H1 (cell line): ENCODE results near the gene GPR42. TPM values are rescaled to one million over a fixed set of nuclear protein-coding genes. Genes with fewer than 3 reads are reported as not detected.

Source experiments
- CTCF ChIA-PET: fragments of 300-600 bp; sonication (Branson Sonifier 250); formaldehyde crosslinking; loops from one replicate; lab custom pipeline; 2021; ENCODE audit not compliant: partially characterized antibody; lab: Charles Lee
- POLR2A ChIA-PET: fragments of 300-600 bp; sonication (Branson Sonifier 250); formaldehyde crosslinking; loops from one replicate; lab custom pipeline; 2021; ENCODE audit warnings: inconsistent platforms; ENCODE audit not compliant: partially characterized antibody; lab: Charles Lee
- DNase-seq, 2 experiments: peaks; one replicate each; pipeline versions ENCODE4 v3.0.0 to v3.0.0-alpha.2; 2010 to 2022; ENCODE audit warnings: low spot score in 2 of 2, low read depth in 1 of 2, mixed read lengths in 1 of 2
- FAIRE-seq: peaks from 2 replicates; lab custom pipeline; 2011; peaks lifted over from hg19 to GRCh38; lab: Jason Lieb, UNC
- H2AFZ ChIP-seq: 2 replicates; pipeline ENCODE4 v1.8.1; 2012; ENCODE audit warnings: low read length, inconsistent platforms
- H2AK5ac ChIP-seq: 2 replicates; pipeline ENCODE4 v1.6.1; 2013; ENCODE audit warnings: low read depth, low read length
- H2BK120ac ChIP-seq: replicated peaks from 2 replicates; pipeline ENCODE3; 2013; ENCODE audit warnings: low read depth, low read length, inconsistent platforms
- H2BK12ac ChIP-seq: 2 replicates; pipeline ENCODE4 v1.6.1; 2013; ENCODE audit warnings: low read depth, low read length
- H2BK15ac ChIP-seq: 2 replicates; pipeline ENCODE4 v1.6.1; 2013; ENCODE audit warnings: low read length
- H2BK20ac ChIP-seq: 2 replicates; pipeline ENCODE4 v1.6.1; 2013; ENCODE audit warnings: low read length
- H2BK5ac ChIP-seq: 2 replicates; pipeline ENCODE4 v1.6.1; 2013; ENCODE audit warnings: low read depth, low read length
- H3K14ac ChIP-seq: 2 replicates; pipeline ENCODE4 v1.6.1; 2013; ENCODE audit warnings: inconsistent platforms; ENCODE audit not compliant: insufficient read length
- H3K18ac ChIP-seq: 2 replicates; pipeline ENCODE4 v1.6.1; 2013; ENCODE audit warnings: low read length; ENCODE audit errors: extremely low read depth
- H3K23ac ChIP-seq: 2 replicates; pipeline ENCODE4 v1.6.1; 2013; ENCODE audit warnings: inconsistent platforms; ENCODE audit not compliant: insufficient read length
- H3K23me2 ChIP-seq: 2 replicates; pipeline ENCODE4 v1.6.1; 2013; ENCODE audit warnings: low read depth, low read length
- H3K27ac ChIP-seq: 2 replicates; pipeline ENCODE4 v1.6.1; 2011; ENCODE audit warnings: low read depth, low read length, inconsistent platforms
- H3K27me3 ChIP-seq, 4 experiments: replicated peaks in 1 of 4; 1 replicate in 1 of 4; 2 replicates in 3 of 4; pipeline versions ENCODE4 v1.6.1 to v1.8.1; 2011 to 2013; ENCODE audit warnings: low read length in 3 of 4, mild to moderate bottlenecking in 3 of 4, inconsistent platforms in 2 of 4, mixed read lengths in 2 of 4, moderate library complexity in 1 of 4; ENCODE audit not compliant: control insufficient read depth in 3 of 4, insufficient read depth in 3 of 4; ENCODE audit errors: extremely low read depth in 1 of 4
- H3K36me3 ChIP-seq, 4 experiments: 2 replicates each; pipeline versions ENCODE4 v1.6.1 to v1.8.1; 2011 to 2013; ENCODE audit warnings: mild to moderate bottlenecking in 4 of 4, low read length in 3 of 4, moderate library complexity in 2 of 4, control low read depth in 1 of 4, inconsistent platforms in 1 of 4; ENCODE audit not compliant: insufficient read depth in 4 of 4, control insufficient read depth in 2 of 4
- H3K4ac ChIP-seq: replicated peaks from 2 replicates; pipeline ENCODE3; 2013; ENCODE audit warnings: low read length, low read depth, mixed read lengths, inconsistent platforms; ENCODE audit not compliant: insufficient read length
- H3K4me1 ChIP-seq, 4 experiments: replicated peaks in 1 of 4; 1 replicate in 1 of 4; 2 replicates in 3 of 4; pipeline versions ENCODE4 v1.6.1 to v1.8.1; 2011 to 2013; ENCODE audit warnings: low read length in 3 of 4, inconsistent platforms in 2 of 4, mixed read lengths in 1 of 4; ENCODE audit not compliant: insufficient read depth in 4 of 4, control insufficient read depth in 3 of 4
- H3K4me2 ChIP-seq, 2 experiments: 2 replicates each; pipeline versions ENCODE4 v1.6.1 to v1.8.1; 2011 to 2013; ENCODE audit warnings: low read depth in 2 of 2, low read length in 2 of 2, control low read depth in 1 of 2, inconsistent platforms in 1 of 2, mild to moderate bottlenecking in 1 of 2; ENCODE audit not compliant: insufficient read depth in 1 of 2
- H3K4me3 ChIP-seq, 4 experiments: fragments of 200-600, 300-600 bp in 1 of 4; sonication (generic), shearing (Covaris generic), sonication (Bioruptor Twin) in 1 of 4; 2 replicates each; pipeline versions ENCODE4 v1.5.1 to v1.8.1; 2011 to 2016; ENCODE audit warnings: low read length in 4 of 4, low read depth in 3 of 4, control low read depth in 2 of 4, inconsistent platforms in 2 of 4, mild to moderate bottlenecking in 2 of 4, mixed read lengths in 1 of 4, moderate library complexity in 1 of 4; ENCODE audit not compliant: insufficient read depth in 2 of 4; ENCODE audit errors: extremely low read depth in 1 of 4
- H3K56ac ChIP-seq: replicated peaks from 2 replicates; pipeline ENCODE3; 2013; ENCODE audit warnings: low read depth, mild to moderate bottlenecking, mixed read lengths, low read length, inconsistent platforms; ENCODE audit not compliant: insufficient read length
- H3K79me1 ChIP-seq: 2 replicates; pipeline ENCODE4 v1.6.1; 2013; ENCODE audit warnings: low read depth, low read length, control low read depth
- H3K79me2 ChIP-seq, 2 experiments: 2 replicates each; pipeline versions ENCODE4 v1.6.1 to v1.8.1; 2012 to 2013; ENCODE audit warnings: low read length in 2 of 2, mild to moderate bottlenecking in 2 of 2, inconsistent platforms in 1 of 2; ENCODE audit not compliant: insufficient read depth in 2 of 2, control insufficient read depth in 1 of 2
- H3K9ac ChIP-seq, 4 experiments: replicated peaks in 1 of 4; 1 replicate in 1 of 4; 2 replicates in 3 of 4; pipeline versions ENCODE4 v1.6.1 to v1.8.1; 2011 to 2013; ENCODE audit warnings: low read depth in 3 of 4, low read length in 3 of 4, control low read depth in 2 of 4, mild to moderate bottlenecking in 2 of 4, moderate library complexity in 2 of 4, inconsistent platforms in 1 of 4; ENCODE audit errors: extremely low read depth in 1 of 4
- H3K9me3 ChIP-seq, 2 experiments: 2 replicates each; pipeline versions ENCODE4 v1.6.1 to v1.8.1; 2012 to 2013; ENCODE audit warnings: mild to moderate bottlenecking in 2 of 2, moderate library complexity in 2 of 2, control low read depth in 1 of 2, inconsistent platforms in 1 of 2, low read depth in 1 of 2, low read length in 1 of 2, mixed read lengths in 1 of 2; ENCODE audit not compliant: insufficient read depth in 2 of 2
- H4K20me1 ChIP-seq, 2 experiments: replicated peaks in 1 of 2; 2 replicates each; pipeline versions ENCODE3 to v1.8.1; 2011 to 2013; ENCODE audit warnings: inconsistent platforms in 2 of 2, low read length in 2 of 2, mild to moderate bottlenecking in 1 of 2; ENCODE audit not compliant: insufficient read depth in 2 of 2, control insufficient read depth in 1 of 2
- H4K5ac ChIP-seq: 2 replicates; pipeline ENCODE4 v1.6.1; 2013; ENCODE audit warnings: low read length, low read depth, mixed read lengths, inconsistent platforms; ENCODE audit not compliant: insufficient read length
- H4K8ac ChIP-seq: 2 replicates; pipeline ENCODE4 v1.8.0; 2013; ENCODE audit warnings: mild to moderate bottlenecking, moderate library complexity, low read length, inconsistent platforms; ENCODE audit not compliant: insufficient read depth; ENCODE audit errors: extremely low read depth
- H4K91ac ChIP-seq: replicated peaks from 2 replicates; pipeline ENCODE3; 2013; ENCODE audit warnings: low read length, mixed read lengths, inconsistent platforms; ENCODE audit not compliant: insufficient read length
- E2F6 ChIP-seq: IDR thresholded peaks from 2 replicates; pipeline ENCODE4 v1.6.1; 2012; ENCODE audit warnings: inconsistent platforms
- MAX ChIP-seq: IDR thresholded peaks from 2 replicates; pipeline ENCODE4 v1.6.1; 2012; ENCODE audit warnings: inconsistent platforms
- POLR2A ChIP-seq, 2 experiments: IDR thresholded peaks; 1 replicate in 1 of 2; 2 replicates in 1 of 2; pipeline ENCODE4 v1.6.1; 2011; ENCODE audit warnings: low read depth in 2 of 2, low read length in 2 of 2, mild to moderate bottlenecking in 2 of 2; ENCODE audit errors: control extremely low read depth in 1 of 2
- SRF ChIP-seq: IDR thresholded peaks from 2 replicates; pipeline ENCODE4 v1.6.1; 2011; ENCODE audit warnings: mild to moderate bottlenecking, low read depth, low read length, moderate library complexity
- SUZ12 ChIP-seq: fragments of 200-600 bp; sonication (generic); IDR thresholded peaks from 2 replicates; pipeline ENCODE4 v1.6.1; 2012; ENCODE audit warnings: mild to moderate bottlenecking, inconsistent platforms, low read length, moderate library complexity, mixed read lengths
- whole genome bisulfite sequencing, 2 experiments: shearing (Covaris generic) in 1 of 2; methylation state at CpG; one replicate each; pipeline versions ENCODE4 v1.1.6 to v1.1.7; 2013 to 2015; ENCODE audit warnings: low lambda C conversion rate in 2 of 2, mixed read lengths in 2 of 2, inconsistent platforms in 1 of 2, low coverage in 1 of 2, missing lambda C conversion rate in 1 of 2; ENCODE audit not compliant: insufficient replicate concordance in 2 of 2, insufficient coverage in 1 of 2, insufficient read length in 1 of 2; ENCODE audit errors: extremely low coverage in 1 of 2, missing lambda C conversion rate in 1 of 2; 5-methylcytosine and 5-hydroxymethylcytosine counted together
- polyA plus RNA-seq, 7 experiments: library from polyadenylated mRNA; depleted of rRNA in 3 of 7; stranded (reverse) in 5 of 7; unstranded in 2 of 7; fragments of >200 nt in 5 of 7; fragments of 200-250 nt in 2 of 7; gene quantifications; 1 replicate in 5 of 7; 2 replicates in 1 of 7; 4 replicates in 1 of 7; pipeline versions ENCODE4 v1.2.1 to v1.2.3, GENCODE V29; 2011 to 2013; ENCODE audit warnings: missing spikeins in 2 of 7, mixed read lengths in 2 of 7
- total RNA-seq: library from RNA; stranded (reverse); fragmentation: NEBNext Ultra II Directional; extraction: Animal tissue kit (Norgen Biotek cat#: 25700); gene quantifications from 2 replicates; pipeline ENCODE4 v1.2.1, GENCODE V29; 2021

GPR42 gene
- total and polyA plus RNA-seq, 2 of the 8 experiments (the other 6 are each of a cell fraction or from before 2014, with no cell fraction given) = not detected

GRCh38 chr19:35348911-35349611 lies 21.8 kb upstream of the GPR42 start:
- H3K4me2 ChIP-seq = no peak overlapping the region
- H3K23ac ChIP-seq = no peak overlapping the region
- ChIA-PET POLR2A (no interaction called here), CTCF (interaction anchor here (0.8 to 1.9 kb wide), 5 partner anchors 9 to 293 kb away, joined by 3 to 5 read pairs (median 4); partner anchors contain the start of gene FFAR3)
- H2BK5ac ChIP-seq = no peak overlapping the region
- no peaks in the 10 kb centered on the region for H4K20me1 ChIP-seq
- no peak overlapping the region for H3K14ac ChIP-seq
- WGBS, 2 experiments = 81% methylated on average over 18 of the region's 18 CpGs; no CpG with 5 or more reads in 1 of the 2 experiments
- H4K91ac ChIP-seq = no peak overlapping the region
- H3K36me3 ChIP-seq = no peaks in the 10 kb centered on the region
- H4K8ac ChIP-seq = no peak overlapping the region
- H4K5ac ChIP-seq = no peak overlapping the region
- H3K4me3 ChIP-seq = no peak overlapping the region
- H2BK12ac ChIP-seq = 0 out of 2 replicates have a peak overlapping the region, but pooled peaks have one; percentile 7
- H3K27me3 ChIP-seq = no peaks in the 10 kb centered on the region
- H2AK5ac ChIP-seq = no peak overlapping the region
- no peak overlapping the region for H2AFZ ChIP-seq
- no peaks in the 10 kb centered on the region for H3K79me2 ChIP-seq
- H3K23me2 ChIP-seq = no peaks in the 10 kb centered on the region; the same call in 1 of the 2 replicates
- peaks cover 0 to 2% (median 0%) of the 10 kb centered on the region in 4 experiments; a peak in 2 of 7 replicates for H3K4me1 ChIP-seq
- no peaks in the 10 kb centered on the region for H3K9me3 ChIP-seq
- H3K79me1 ChIP-seq = no peaks in the 10 kb centered on the region
- no peak overlapping the region for H2BK120ac ChIP-seq
- H3K18ac ChIP-seq = no peak overlapping the region
- no peak overlapping the region for H2BK15ac ChIP-seq
- TF ChIP-seq E2F6 = peak; percentile 81
- TF ChIP-seq MAX = peak; percentile 86
- no peak for TF ChIP-seq SRF
- TF ChIP-seq SUZ12 = no peak
- TF ChIP-seq POLR2A (IDR thresholded peaks at IDR 0.05; ENCODE audit: control extremely low read depth in 1 of 2, low read depth in 2 of 2, low read length in 2 of 2) = no peak
- TF ChIP-seq, all 59 proteins: peak for 2
- Histone ChIP-seq H2BK20ac (no peak overlapping the region), H3K56ac (no peak overlapping the region), H3K9ac (no peak overlapping the region), H3K4ac (no peak overlapping the region), H3K27ac (no peak overlapping the region)
- DNase-seq (peak in 1 of 2 experiments; percentile 44), FAIRE-seq (no peak)
